Panc1 (cell line): ENCODE results near the gene CEP131.

Experiments used
- CTCF ChIP-seq: fragments of 450-650 bp; IDR thresholded peaks from 2 replicates; pipeline ENCODE4 v1.5.1; 2017; ENCODE audit warnings: mild to moderate bottlenecking
- POLR2AphosphoS5 ChIP-seq: IDR thresholded peaks from 2 replicates; pipeline ENCODE4 v1.6.1; 2012; ENCODE audit warnings: mild to moderate bottlenecking, low read depth, low read length, moderate library complexity

GRCh38 chr17:81167638-81168037 lies 55.1 kb downstream of the CEP131 start:
- no peak for TF ChIP-seq CTCF
- TF ChIP-seq POLR2AphosphoS5: no peak
